GM12878 (cell line): ENCODE results near the gene SEMA3D.

Experiments used
- JUND ChIP-seq: IDR thresholded peaks from 2 replicates; pipeline ENCODE4 v1.6.1; 2012; ENCODE audit warnings: low read depth, mild to moderate bottlenecking, low read length, improper control_type of control experiment, moderate library complexity
- POLR2A ChIP-seq: IDR thresholded peaks from 2 replicates; pipeline ENCODE4 v1.6.1; 2011; ENCODE audit warnings: low read depth, mild to moderate bottlenecking, low read length
- SPI1 ChIP-seq: IDR thresholded peaks from 2 replicates; pipeline ENCODE4 v1.6.1; 2011; ENCODE audit warnings: low read depth, mild to moderate bottlenecking, low read length, moderate library complexity, borderline replicate concordance; ENCODE audit not compliant: insufficient read depth
- TF ChIP-seq, protein P1 (sequence below), 3 experiments: IDR thresholded peaks in 2 of 3; conservative IDR thresholded peaks in 1 of 3; 2 replicates each; pipeline ENCODE4 v1.5.1; 2011; ENCODE audit warnings: low read depth in 3 of 3, low read length in 3 of 3, mild to moderate bottlenecking in 3 of 3, control low read depth in 2 of 3, moderate library complexity in 2 of 3, inconsistent platforms in 1 of 3, mixed read lengths in 1 of 3; ENCODE audit not compliant: control insufficient read depth in 2 of 3, insufficient read depth in 1 of 3; ENCODE audit errors: extremely low read depth in 1 of 3

DNA sequence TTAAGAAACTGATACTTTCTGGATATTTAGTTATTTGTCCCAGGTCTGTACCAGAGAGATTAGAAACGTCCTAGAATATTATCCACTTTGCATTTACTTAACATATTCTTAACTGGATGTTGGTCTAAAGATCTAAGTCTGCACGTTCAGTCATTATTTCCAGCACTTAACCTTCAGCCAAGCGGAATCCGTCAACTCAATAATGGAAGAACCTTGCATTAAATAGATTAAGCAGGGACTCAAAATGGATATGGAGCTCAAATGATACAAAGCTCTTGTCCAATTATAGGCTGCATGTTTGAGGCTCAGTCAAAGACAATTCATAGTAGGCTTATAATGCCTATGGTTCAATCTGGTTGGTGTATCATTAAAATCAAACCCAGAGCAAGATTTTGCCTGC lies 162.9 kb downstream of the SEMA3D start:
- TF ChIP-seq POLR2A (no peak), SPI1 (no peak), JUND (no peak)
- TF ChIP-seq, protein P1, sequence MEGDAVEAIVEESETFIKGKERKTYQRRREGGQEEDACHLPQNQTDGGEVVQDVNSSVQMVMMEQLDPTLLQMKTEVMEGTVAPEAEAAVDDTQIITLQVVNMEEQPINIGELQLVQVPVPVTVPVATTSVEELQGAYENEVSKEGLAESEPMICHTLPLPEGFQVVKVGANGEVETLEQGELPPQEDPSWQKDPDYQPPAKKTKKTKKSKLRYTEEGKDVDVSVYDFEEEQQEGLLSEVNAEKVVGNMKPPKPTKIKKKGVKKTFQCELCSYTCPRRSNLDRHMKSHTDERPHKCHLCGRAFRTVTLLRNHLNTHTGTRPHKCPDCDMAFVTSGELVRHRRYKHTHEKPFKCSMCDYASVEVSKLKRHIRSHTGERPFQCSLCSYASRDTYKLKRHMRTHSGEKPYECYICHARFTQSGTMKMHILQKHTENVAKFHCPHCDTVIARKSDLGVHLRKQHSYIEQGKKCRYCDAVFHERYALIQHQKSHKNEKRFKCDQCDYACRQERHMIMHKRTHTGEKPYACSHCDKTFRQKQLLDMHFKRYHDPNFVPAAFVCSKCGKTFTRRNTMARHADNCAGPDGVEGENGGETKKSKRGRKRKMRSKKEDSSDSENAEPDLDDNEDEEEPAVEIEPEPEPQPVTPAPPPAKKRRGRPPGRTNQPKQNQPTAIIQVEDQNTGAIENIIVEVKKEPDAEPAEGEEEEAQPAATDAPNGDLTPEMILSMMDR (IDR thresholded peaks at IDR 0.05 in 2 of 3, conservative IDR thresholded peaks at IDR 0.05 in 1 of 3; ENCODE audit: control insufficient read depth in 2 of 3, extremely low read depth in 1 of 3, insufficient read depth in 1 of 3, low read depth in 3 of 3, low read length in 3 of 3): no peak
